Esophagus squamous epithelium (tissue), 5 donors: ENCODE measurements around the gene SNX24. TPM values are rescaled to one million over a fixed set of nuclear protein-coding genes. Genes with fewer than 3 reads are reported as not detected.
"Not testable (repeated sequence)": the region's sequence is repeated elsewhere in the genome, so short reads cannot be mapped to it uniquely, and the experiment has no call there.

ENCODE experiments used
- DNase-seq: peaks from one replicate; lab custom pipeline; 2025; lab: John Stamatoyannopoulos, UW
- H3K27ac ChIP-seq, 4 donors: fragments of 200-600 bp; sonication (generic); one replicate each; pipeline ENCODE4 v1.5.1; 2016 to 2019; ENCODE audit warnings: mild to moderate bottlenecking in 1 of 4
- H3K27me3 ChIP-seq, 4 donors: fragments of 200-600 bp; sonication (generic); 1 replicate in 3 of 4; 2 replicates in 1 of 4; pipeline versions ENCODE4 v1.5.1 to v1.6.0; 2017 to 2021; ENCODE audit warnings: antibody characterized with exemption in 1 of 4
- H3K36me3 ChIP-seq, 3 donors: fragments of 200-600 bp; sonication (generic); one replicate each; pipeline ENCODE4 v1.5.1; 2016 to 2019
- H3K4me1 ChIP-seq, 3 donors: fragments of 200-600 bp; sonication (generic); one replicate each; pipeline ENCODE4 v1.5.1; 2017 to 2019
- H3K4me3 ChIP-seq, 4 donors: fragments of 200-600 bp; sonication (generic); 1 replicate in 3 of 4; 2 replicates in 1 of 4; pipeline ENCODE4 v1.5.1; 2016 to 2019; ENCODE audit warnings: mild to moderate bottlenecking in 2 of 4, moderate library complexity in 1 of 4
- H3K9me3 ChIP-seq, 3 donors: fragments of 200-600 bp; sonication (generic); one replicate each; pipeline ENCODE4 v1.5.1; 2016 to 2019
- CTCF ChIP-seq, 6 experiments: fragments of 450-650 bp in 4 of 6; fragments of 200-600 bp in 2 of 6; sonication (generic) in 2 of 6; IDR thresholded peaks; one replicate each; pipeline ENCODE4 v1.5.1; 2016 to 2019; ENCODE audit warnings: antibody characterized with exemption in 6 of 6, mild to moderate bottlenecking in 4 of 6, moderate library complexity in 4 of 6
- POLR2A ChIP-seq, 4 donors: fragments of 450-650 bp; IDR thresholded peaks; one replicate each; pipeline ENCODE4 v1.6.1; 2017; ENCODE audit warnings: antibody characterized with exemption in 4 of 4, mild to moderate bottlenecking in 4 of 4, moderate library complexity in 3 of 4
- WGBS, 2 donors: methylation state at CpG; one replicate each; pipeline ENCODE4 v1.1.5; 2018; 5-methylcytosine and 5-hydroxymethylcytosine counted together
- intact Hi-C: fragments of 100-400 bp; cut with DNase I; formaldehyde crosslinking; loops from one replicate; pipeline ENCODE4 v1.15.0; 2022
- total RNA-seq, 4 donors: library from RNA; depleted of rRNA; stranded (reverse); fragments of >200 nt; gene quantifications; one replicate each; pipeline ENCODE4 v1.1.0, GENCODE V29; 2016
- donor health status: DM: yes; HTN: yes; CAD: no.

Gene SNX24
- total RNA-seq, 4 donors from 2014 or later: 24.4 to 35.3 (median 28.6) TPM

GRCh38 chr5:122959740-122960445 is 114.5 kb downstream of the SNX24 start:
- no peak overlapping the region for H3K27ac ChIP-seq
- peaks cover 0 to 23% (median 0%) of the 10 kb centered on the region in 3 donors for H3K36me3 ChIP-seq
- 36 to 60% methylated on average over 4 of the region's 4 CpGs for WGBS, 2 donors
- DNase-seq: no peak
- H3K27me3 ChIP-seq: no peaks in the 10 kb centered on the region
- intact Hi-C loops: no loop called here
- H3K4me3 ChIP-seq: no peak overlapping the region
- no peaks in the 10 kb centered on the region for H3K4me1 ChIP-seq
- TF ChIP-seq CTCF (IDR thresholded peaks at IDR 0.05) (no peak), POLR2A (IDR thresholded peaks at IDR 0.05) (no peak)
- H3K9me3 ChIP-seq: peaks cover 0 to 10% (median 0%) of the 10 kb centered on the region in 3 donors

GRCh38 chr5:122963305-122963704 is 117.9 kb downstream of the SNX24 start:
- H3K27me3 ChIP-seq: no peaks in the 10 kb centered on the region
- no peak overlapping the region for H3K4me3 ChIP-seq
- DNase-seq: no peak
- H3K27ac ChIP-seq: no peak overlapping the region
- H3K36me3 ChIP-seq: peaks cover 0 to 7% (median 0%) of the 10 kb centered on the region in 3 donors
- no peaks in the 10 kb centered on the region for H3K4me1 ChIP-seq
- intact Hi-C loops: no loop called here
- no peak for TF ChIP-seq CTCF (IDR thresholded peaks at IDR 0.05)
- TF ChIP-seq POLR2A (IDR thresholded peaks at IDR 0.05): no peak
- H3K9me3 ChIP-seq: no peaks in the 10 kb centered on the region

- H3K27me3 ChIP-seq: no peaks in the 10 kb centered on the region
- intact Hi-C loops: no loop called here
- DNase-seq: no peak
- no peak overlapping the region for H3K27ac ChIP-seq
- no peaks in the 10 kb centered on the region for H3K4me1 ChIP-seq
- H3K36me3 ChIP-seq: peaks cover 0 to 7% (median 0%) of the 10 kb centered on the region in 3 donors
- no peak overlapping the region for H3K4me3 ChIP-seq
- 70 to 86% methylated on average over 1 of the region's 1 CpG for WGBS, 2 donors
- no peaks in the 10 kb centered on the region for H3K9me3 ChIP-seq
- TF ChIP-seq POLR2A (IDR thresholded peaks at IDR 0.05) (no peak), CTCF (IDR thresholded peaks at IDR 0.05) (no peak)
Observed at GRCh38 chr5:122965111-122965510, 119.7 kb downstream of the SNX24 start.

GRCh38 chr5:122967085-122967484 is 121.7 kb downstream of the SNX24 start:
- intact Hi-C loops: no loop called here
- Histone ChIP-seq H3K4me1 (no peaks in the 10 kb centered on the region), H3K36me3 (peaks cover 0 to 10% (median 0%) of the 10 kb centered on the region in 3 donors), H3K27ac (no peak overlapping the region), H3K27me3 (no peaks in the 10 kb centered on the region), H3K4me3 (no peak overlapping the region), H3K9me3 (no peaks in the 10 kb centered on the region)
- no peak for DNase-seq
- TF ChIP-seq POLR2A (IDR thresholded peaks at IDR 0.05) (no peak), CTCF (IDR thresholded peaks at IDR 0.05) (no peak)
- 83 to 93% methylated on average over 7 of the region's 7 CpGs for WGBS, 2 donors

GRCh38 chr5:122967625-122968024 is 122.2 kb downstream of the SNX24 start:
- 78 to 91% methylated on average over 8 of the region's 8 CpGs for WGBS, 2 donors
- no peak for DNase-seq
- Histone ChIP-seq H3K36me3 (peaks cover 0 to 15% (median 0%) of the 10 kb centered on the region in 3 donors), H3K27me3 (no peaks in the 10 kb centered on the region), H3K4me1 (no peaks in the 10 kb centered on the region), H3K4me3 (no peak overlapping the region), H3K9me3 (no peaks in the 10 kb centered on the region), H3K27ac (no peak overlapping the region)
- intact Hi-C loops: no loop called here
- TF ChIP-seq POLR2A (IDR thresholded peaks at IDR 0.05) (no peak), CTCF (IDR thresholded peaks at IDR 0.05) (no peak)

- intact Hi-C loops, H3K4me1 ChIP-seq, H3K27ac ChIP-seq, H3K9me3 ChIP-seq, DNase-seq, H3K4me3 ChIP-seq, H3K27me3 ChIP-seq: not testable (repeated sequence)
- peaks cover 0 to 17% (median 0%) of the 10 kb centered on the region in 3 donors for H3K36me3 ChIP-seq
- WGBS, 2 donors: 77 to 84% methylated on average over 6 of the region's 6 CpGs
Observed at GRCh38 chr5:122968056-122968455, 122.6 kb downstream of the SNX24 start.
